ENCODE measurements around the gene IFI16. TPM values are rescaled to one million over a fixed set of nuclear protein-coding genes. Genes with fewer than 3 reads are reported as not detected.

Gene IFI16
- polyA plus RNA-seq, 2 of the 4 experiments (the other 2 are of a cell fraction), result 1.5 to 3.3 TPM

DNA sequence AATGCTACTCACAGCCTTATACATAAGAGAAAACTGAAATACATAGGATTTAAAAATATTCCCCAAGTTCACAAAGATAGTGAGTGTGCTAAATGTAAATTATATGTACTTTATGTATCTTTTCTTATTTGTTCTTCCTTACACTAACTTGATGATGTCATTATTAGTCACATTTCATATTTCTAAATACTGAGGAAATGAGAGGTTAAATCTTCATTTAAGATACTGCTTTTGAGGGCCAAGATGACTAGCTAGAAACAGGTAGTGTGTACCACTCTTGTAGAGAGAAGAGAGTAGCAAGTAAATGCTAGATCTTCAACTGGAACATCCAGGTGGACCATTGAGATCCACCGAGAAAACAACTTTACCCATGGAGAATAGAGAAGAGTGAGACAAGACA lies 48.5 kb upstream of the IFI16 start:
- WGBS (ENCODE audit: missing lambda C conversion rate), result 4% methylated on average over 1 of the region's 1 CpG
- ATAC-seq (no peak), DNase-seq (ENCODE audit: low read depth in 1 of 2, low spot score in 1 of 2) (no peak), FAIRE-seq (no peak)
- Histone ChIP-seq H3K4me3 (no peak overlapping the region), H3K4me2 (no peak overlapping the region), H3K27ac (no peak overlapping the region), H3K4me1 (no peaks in the 10 kb centered on the region), H3K9me3 (no peaks in the 10 kb centered on the region)
- TF ChIP-seq TP53 (CRISPR knock-in tag; IDR thresholded peaks at IDR 0.05), result no peak
- TF ChIP-seq, protein P1, sequence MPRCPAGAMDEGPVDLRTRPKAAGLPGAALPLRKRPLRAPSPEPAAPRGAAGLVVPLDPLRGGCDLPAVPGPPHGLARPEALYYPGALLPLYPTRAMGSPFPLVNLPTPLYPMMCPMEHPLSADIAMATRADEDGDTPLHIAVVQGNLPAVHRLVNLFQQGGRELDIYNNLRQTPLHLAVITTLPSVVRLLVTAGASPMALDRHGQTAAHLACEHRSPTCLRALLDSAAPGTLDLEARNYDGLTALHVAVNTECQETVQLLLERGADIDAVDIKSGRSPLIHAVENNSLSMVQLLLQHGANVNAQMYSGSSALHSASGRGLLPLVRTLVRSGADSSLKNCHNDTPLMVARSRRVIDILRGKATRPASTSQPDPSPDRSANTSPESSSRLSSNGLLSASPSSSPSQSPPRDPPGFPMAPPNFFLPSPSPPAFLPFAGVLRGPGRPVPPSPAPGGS (IDR thresholded peaks at IDR 0.05), result no peak
- TF ChIP-seq CHD2 (IDR thresholded peaks at IDR 0.05; ENCODE audit: low read length, partially characterized antibody), result no peak
- TF ChIP-seq FOSL2 (IDR thresholded peaks at IDR 0.05), result no peak
- TF ChIP-seq FOSL2 (CRISPR knock-in tag; IDR thresholded peaks at IDR 0.05), result no peak
- no peak for TF ChIP-seq ZSCAN20 (CRISPR knock-in tag; IDR thresholded peaks at IDR 0.05)
- no peak for TF ChIP-seq ESRRA (IDR thresholded peaks at IDR 0.05; ENCODE audit: borderline replicate concordance, low read length)
- TF ChIP-seq, protein P2, sequence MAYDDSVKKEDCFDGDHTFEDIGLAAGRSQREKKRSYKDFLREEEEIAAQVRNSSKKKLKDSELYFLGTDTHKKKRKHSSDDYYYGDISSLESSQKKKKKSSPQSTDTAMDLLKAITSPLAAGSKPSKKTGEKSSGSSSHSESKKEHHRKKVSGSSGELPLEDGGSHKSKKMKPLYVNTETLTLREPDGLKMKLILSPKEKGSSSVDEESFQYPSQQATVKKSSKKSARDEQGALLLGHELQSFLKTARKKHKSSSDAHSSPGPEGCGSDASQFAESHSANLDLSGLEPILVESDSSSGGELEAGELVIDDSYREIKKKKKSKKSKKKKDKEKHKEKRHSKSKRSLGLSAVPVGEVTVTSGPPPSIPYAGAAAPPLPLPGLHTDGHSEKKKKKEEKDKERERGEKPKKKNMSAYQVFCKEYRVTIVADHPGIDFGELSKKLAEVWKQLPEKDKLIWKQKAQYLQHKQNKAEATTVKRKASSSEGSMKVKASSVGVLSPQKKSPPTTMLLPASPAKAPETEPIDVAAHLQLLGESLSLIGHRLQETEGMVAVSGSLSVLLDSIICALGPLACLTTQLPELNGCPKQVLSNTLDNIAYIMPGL (CRISPR knock-in tag; IDR thresholded peaks at IDR 0.05; ENCODE audit: borderline replicate concordance), result no peak
- no peak for TF ChIP-seq RCOR1 (IDR thresholded peaks at IDR 0.05; ENCODE audit: low read depth, low read length)
- TF ChIP-seq NFE2L2 (conservative IDR thresholded peaks at IDR 0.05; ENCODE audit: low read length), result no peak
- TF ChIP-seq TFCP2L1 (CRISPR knock-in tag; IDR thresholded peaks at IDR 0.05), result no peak
- TF ChIP-seq ELK1 (IDR thresholded peaks at IDR 0.05; ENCODE audit: low read depth, low read length), result no peak
- TF ChIP-seq ZFP36 (IDR thresholded peaks at IDR 0.05; ENCODE audit: borderline replicate concordance, partially characterized antibody), result no peak
- no peak for TF ChIP-seq JUN (IDR thresholded peaks at IDR 0.05)
- POLR2A ChIA-PET, result no interaction called here
- CTCF ChIA-PET, result no interaction called here

DNA sequence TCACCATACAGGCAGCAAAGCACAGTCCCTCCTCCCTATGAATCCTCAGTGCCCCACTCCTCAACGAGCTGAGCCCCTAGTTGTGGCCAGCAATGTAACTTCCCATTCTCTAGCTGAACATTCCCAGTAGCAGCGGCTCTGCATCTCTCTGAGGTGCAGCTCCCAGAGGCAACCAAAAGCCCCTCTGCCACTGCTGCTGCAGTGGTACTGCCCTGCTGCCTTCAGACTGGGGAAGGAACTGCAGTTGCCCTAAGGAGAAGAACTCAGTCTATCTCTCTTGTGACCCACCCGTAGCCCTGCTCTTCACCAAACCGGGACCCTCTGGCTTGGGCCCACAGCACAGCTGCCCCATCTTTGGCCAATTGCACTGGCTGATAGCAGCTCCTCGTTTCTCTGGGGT lies 46.7 kb upstream of the IFI16 start:
- ATAC-seq, result no peak
- Histone ChIP-seq H3K4me1 (no peaks in the 10 kb centered on the region), H3K9me3 (no peaks in the 10 kb centered on the region), H3K4me3 (no peak overlapping the region), H3K4me2 (no peak overlapping the region), H3K27ac (no peak overlapping the region)
- ChIA-PET CTCF (no interaction called here), POLR2A (no interaction called here)
- FAIRE-seq, result no peak
- DNase-seq (ENCODE audit: low read depth in 1 of 2, low spot score in 1 of 2), result no peak
- 0% methylated on average over 4 of the region's 5 CpGs for WGBS (ENCODE audit: missing lambda C conversion rate)
- TF ChIP-seq ZC3H11A (IDR thresholded peaks at IDR 0.05), result no peak
- no peak for TF ChIP-seq USF2 (IDR thresholded peaks at IDR 0.05)
- TF ChIP-seq, protein P1 (IDR thresholded peaks at IDR 0.05), result no peak
- no peak for TF ChIP-seq FOSL2 (IDR thresholded peaks at IDR 0.05)
- TF ChIP-seq FOSL2 (CRISPR knock-in tag; IDR thresholded peaks at IDR 0.05), result no peak
- TF ChIP-seq MAZ (IDR thresholded peaks at IDR 0.05; ENCODE audit: borderline replicate concordance, low read depth, low read length), result no peak
- no peak for TF ChIP-seq HOXA7 (CRISPR knock-in tag; IDR thresholded peaks at IDR 0.05)
- TF ChIP-seq GATA3 (IDR thresholded peaks at IDR 0.05; ENCODE audit: borderline replicate concordance), result no peak
- TF ChIP-seq RNF2 (IDR thresholded peaks at IDR 0.05; ENCODE audit: borderline replicate concordance, low read depth), result no peak
- TF ChIP-seq ZNF302 (CRISPR knock-in tag; IDR thresholded peaks at IDR 0.05), result no peak
